Activated CD4-positive, alpha-beta T cell treated with anti-CD3 and anti-CD28 coated beads for 24 hours (primary cell): ENCODE measurements around the gene IFNA14.
"Not testable (repeated sequence)": the region's sequence is repeated elsewhere in the genome, so short reads cannot be mapped to it uniquely, and the experiment has no call there.

ENCODE experiments used
- DNase-seq, 2 donors: peaks; one replicate each; pipeline ENCODE4 v3.0.0-alpha.2; 2020; ENCODE audit warnings: low read depth in 2 of 2

IFNA14 gene

DNA sequence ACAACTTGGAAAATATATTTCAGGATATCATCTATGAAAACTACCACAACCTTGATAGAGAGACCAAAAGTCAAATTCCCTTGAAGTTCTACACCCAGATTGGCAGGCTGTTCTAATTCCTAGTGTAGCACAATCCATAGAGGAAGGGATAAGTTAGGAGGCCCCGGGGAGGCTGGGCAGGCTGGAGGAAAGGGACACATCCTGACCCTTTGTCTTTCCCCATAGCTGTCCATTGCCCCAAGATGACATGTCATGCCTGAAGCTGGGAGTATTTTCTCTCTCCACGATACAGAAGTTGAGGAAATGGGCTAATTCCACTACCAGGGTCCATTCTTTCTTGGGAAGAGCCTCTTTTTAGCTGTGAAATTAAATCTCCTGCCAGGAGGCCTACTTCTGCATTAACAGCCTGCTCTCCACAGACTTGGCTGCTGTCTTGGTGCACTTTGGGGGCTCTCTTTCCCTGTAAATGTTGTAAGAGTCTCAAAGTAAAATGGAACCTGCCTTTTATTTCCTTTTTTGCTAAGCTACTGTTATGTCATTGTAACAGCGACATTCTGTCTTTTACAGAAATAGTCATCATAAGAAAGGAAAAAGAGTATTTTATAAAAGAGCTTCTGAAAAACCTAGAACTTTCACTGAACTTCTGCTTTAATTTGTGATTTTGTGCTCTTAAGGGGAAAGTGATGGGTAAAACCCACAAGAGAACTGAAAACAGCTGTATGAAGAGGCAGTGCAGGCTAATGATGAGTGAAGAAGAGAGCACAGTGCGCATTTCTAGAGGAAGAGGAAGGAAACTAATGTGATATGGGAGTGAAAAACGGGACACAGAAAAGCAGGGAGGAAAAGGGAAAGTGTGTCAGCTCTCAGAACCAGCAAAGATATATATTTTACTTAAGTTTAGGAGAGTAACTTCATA, 26.1 kb downstream of the IFNA14 start:
- DNase-seq, result not testable (repeated sequence)

DNA sequence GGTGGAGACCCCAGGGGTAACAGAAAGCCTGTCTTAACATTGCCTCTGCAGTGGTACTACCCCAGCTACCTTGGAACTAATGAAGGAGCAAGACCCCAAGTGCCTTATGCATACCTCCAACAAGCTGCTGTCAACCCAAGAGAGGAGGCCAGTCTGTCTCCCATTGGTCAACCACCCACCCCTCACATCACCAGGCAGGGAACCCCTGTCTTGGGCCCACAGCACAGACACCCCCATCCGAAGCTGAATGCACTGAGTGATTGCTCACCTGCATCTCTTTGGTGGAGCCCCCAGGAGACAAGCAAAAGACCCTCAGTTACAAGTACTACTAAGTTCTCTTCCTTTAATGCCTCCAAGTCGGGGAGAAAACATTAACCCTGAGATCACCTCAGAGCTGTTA, 27.6 kb downstream of the IFNA14 start:
- DNase-seq, result not testable (repeated sequence)

DNA sequence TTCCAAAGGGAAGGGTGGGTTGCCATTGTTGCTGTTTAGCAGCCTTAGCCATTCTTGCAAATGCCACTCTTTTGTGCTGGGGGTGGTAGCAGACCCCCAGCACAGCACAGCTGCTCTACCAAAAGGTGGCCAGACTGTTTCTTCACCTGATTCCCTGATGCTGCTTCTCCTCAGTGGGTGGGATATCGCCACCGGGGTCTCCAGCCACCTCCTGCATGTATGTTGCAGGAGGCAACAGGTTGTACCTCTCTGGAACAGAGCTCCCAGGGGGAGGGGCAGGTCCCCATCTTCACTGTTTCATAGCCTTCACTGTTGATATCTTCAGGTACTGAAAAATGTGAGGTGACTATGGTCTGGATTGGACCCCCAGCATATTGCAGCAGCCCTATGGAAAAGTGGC, 29.0 kb downstream of the IFNA14 start:
- DNase-seq, result not testable (repeated sequence)

DNA sequence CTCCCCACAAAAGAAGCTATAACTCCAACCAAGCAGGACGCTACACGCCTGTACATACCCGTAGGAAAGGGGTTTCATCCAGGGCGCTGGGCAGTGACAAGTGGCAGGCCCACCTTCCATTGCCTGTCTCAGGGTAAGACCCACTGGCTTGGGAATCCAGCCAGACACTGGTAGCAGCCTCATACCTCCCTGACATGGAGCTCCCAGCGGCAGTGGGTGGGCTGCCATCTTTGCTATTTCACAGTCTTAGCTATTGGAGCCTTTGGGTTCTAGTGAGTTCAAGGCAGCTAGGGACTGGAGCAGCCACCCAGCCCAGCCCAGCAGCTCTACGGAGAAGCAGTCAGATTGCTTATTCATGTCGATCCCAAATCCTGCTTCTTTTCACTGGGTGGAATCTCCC, 29.5 kb downstream of the IFNA14 start:
- DNase-seq, result no peak

DNA sequence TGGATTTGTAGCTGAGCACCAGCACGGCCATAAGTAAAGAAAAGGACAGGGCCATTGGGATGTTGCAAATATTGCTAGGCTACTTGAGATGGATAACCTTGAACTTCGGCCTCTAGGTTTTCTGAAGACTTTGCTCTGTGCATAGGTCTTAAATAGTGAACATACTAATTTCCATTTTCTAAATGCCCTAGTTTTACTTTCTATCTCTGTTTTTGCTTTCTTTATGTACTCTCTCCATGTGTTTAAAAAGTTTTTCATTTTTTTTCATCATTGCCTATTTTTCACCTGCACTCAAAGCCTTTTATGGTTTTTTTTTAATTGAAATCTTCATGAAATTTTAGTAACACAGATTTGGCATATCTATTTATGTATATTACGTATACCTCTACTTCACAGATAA, 32.8 kb downstream of the IFNA14 start, which contains the start of gene IFNA10:
TSS of gene IFNA10 (minus strand) at position 101 of the 400 bp plus-strand sequence. CDS start at position 55, 46 bp downstream.
- DNase-seq, result not testable (repeated sequence)

DNA sequence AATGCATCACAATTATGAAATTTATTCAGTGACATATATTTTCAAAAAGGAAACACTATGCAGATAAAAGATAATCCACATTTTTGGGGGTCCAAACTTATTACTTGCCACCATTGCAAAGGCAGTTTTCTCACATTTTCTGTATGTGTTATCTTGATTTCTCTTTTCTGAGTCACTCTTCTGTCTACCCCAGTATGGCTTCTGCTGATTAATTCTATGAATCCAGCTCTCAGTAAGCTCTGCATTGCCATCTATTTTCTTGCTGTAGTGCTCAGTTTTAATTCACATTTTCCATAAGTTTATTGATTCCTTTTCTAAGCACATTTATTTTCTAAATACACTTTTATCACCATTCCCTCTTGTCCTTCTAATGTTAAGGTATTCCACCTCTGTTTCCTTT, 34.6 kb downstream of the IFNA14 start:
- DNase-seq, result no peak

DNA sequence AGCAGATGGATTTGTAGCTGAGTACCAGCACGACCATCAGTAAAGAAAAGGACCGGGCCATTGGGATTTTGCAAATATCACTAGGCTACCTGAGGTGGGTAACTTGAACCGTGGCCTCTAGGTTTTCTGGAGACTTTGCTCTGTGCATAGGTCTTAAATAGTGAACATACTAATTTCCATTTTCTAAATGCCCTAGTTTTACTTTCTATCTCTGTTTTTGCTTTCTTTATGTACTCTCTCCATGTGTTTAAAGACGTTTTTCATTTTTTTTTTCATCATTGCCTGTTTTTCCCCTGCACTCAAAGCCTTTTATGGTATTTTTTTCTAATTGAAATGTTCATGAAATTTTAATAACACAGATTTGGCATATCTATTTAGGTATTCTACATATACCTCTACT, 37.7 kb downstream of the IFNA14 start, which contains the start of gene IFNA7:
TSS of gene IFNA7 (minus strand) at position 101 of the 400 bp plus-strand sequence. CDS start at position 61, 40 bp downstream.
- DNase-seq, result not testable (repeated sequence)

DNA sequence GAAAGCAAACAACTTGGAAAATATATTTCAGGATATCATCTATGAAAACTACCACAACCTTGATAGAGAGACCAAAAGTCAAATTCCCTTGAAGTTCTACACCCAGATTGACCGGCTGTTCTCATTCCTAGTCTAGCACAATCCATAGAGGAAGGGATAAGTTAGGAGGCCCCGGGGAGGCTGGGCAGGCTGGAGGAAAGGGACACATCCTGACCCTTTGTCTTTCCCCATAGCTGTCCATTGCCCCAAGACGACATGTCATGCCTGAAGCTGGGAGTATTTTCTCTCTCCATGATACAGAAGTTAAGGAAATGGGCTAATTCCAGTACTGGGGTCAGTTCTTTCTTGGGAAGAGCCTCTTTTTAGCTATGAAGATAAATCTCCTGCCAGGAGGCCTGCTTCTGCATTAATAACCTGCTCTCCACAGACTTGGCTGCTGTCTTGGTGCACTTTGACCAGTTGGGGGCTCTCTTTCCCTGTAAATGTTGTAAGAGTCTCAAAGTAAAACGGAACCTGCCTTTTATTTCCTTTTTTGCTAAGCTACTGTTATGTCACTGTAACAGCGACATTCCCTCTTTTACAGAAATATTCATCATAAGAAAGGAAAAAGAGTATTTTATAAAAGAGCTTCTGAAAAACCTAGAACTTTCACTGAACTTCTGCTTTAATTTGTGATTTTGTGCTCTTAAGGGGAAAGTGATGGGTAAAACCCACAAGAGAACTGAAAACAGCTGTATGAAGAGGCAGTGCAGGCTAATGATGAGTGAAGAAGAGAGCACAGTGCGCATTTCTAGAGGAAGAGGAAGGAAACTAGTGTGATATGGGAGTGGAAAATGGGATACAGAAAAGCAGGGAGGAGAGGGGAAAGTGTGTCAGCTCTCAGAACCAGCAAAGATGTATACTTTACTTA, 44.7 kb downstream of the IFNA14 start:
- peak in 1 of 2 donors; percentile 5 for DNase-seq
